Spleen (tissue), 7 donors: ENCODE results near the gene OPRD1.

Experiments used
- POLR2A ChIP-seq, 3 donors: fragments of 450-650 bp; IDR thresholded peaks; one replicate each; pipeline ENCODE4 v1.5.1; 2017; ENCODE audit warnings: antibody characterized with exemption in 3 of 3, mild to moderate bottlenecking in 1 of 3
- POLR2AphosphoS5 ChIP-seq, 3 donors: sonication (generic); formaldehyde crosslinking; IDR thresholded peaks; one replicate each; pipeline ENCODE4 v1.5.1; 2017; ENCODE audit warnings: antibody characterized with exemption in 3 of 3
- TF ChIP-seq, protein P1 (sequence below), 11 experiments: fragments of 200-600 bp in 7 of 11; fragments of 450-650 bp in 4 of 11; sonication (generic) in 4 of 11; IDR thresholded peaks in 8 of 11; conservative IDR thresholded peaks in 3 of 11; 1 replicate in 7 of 11; 2 replicates in 4 of 11; pipeline versions ENCODE4 v1.4.0 to v1.8.0; 2016 to 2021; ENCODE audit warnings: antibody characterized with exemption in 11 of 11, inconsistent platforms in 4 of 11, mild to moderate bottlenecking in 1 of 11
- donor health status: DM: no; HTN: no; CAD: no; lungs with moderate emphysema.
- donor health status: DM: no; HTN: no; CAD: no.
- donor health status: DM: no; HTN: no; CAD: no.

DNA sequence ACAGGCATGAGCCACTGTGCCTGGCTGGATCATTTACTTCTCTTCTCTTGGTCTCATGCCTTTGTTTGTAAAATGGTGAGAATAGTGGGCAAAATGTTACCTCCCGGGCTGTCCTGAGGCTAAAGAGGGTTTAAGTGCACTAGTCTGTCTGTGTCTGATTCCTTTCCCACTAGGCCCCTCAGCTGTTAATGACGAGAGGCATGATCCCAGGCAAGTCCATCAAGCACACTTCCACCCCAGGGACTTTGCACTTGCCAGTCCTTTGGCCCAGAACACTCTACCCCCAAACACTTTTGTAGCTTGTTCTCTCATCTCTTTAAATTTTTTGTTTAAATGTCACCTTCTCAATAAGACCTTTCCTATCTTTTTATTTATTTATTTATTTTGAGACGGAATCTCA is 88.6 kb downstream of the OPRD1 start:
- TF ChIP-seq, protein P1, sequence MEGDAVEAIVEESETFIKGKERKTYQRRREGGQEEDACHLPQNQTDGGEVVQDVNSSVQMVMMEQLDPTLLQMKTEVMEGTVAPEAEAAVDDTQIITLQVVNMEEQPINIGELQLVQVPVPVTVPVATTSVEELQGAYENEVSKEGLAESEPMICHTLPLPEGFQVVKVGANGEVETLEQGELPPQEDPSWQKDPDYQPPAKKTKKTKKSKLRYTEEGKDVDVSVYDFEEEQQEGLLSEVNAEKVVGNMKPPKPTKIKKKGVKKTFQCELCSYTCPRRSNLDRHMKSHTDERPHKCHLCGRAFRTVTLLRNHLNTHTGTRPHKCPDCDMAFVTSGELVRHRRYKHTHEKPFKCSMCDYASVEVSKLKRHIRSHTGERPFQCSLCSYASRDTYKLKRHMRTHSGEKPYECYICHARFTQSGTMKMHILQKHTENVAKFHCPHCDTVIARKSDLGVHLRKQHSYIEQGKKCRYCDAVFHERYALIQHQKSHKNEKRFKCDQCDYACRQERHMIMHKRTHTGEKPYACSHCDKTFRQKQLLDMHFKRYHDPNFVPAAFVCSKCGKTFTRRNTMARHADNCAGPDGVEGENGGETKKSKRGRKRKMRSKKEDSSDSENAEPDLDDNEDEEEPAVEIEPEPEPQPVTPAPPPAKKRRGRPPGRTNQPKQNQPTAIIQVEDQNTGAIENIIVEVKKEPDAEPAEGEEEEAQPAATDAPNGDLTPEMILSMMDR (IDR thresholded peaks at IDR 0.05 in 8 of 11, conservative IDR thresholded peaks at IDR 0.05 in 3 of 11), result no peak
- no peak for TF ChIP-seq POLR2A (IDR thresholded peaks at IDR 0.05)
- no peak for TF ChIP-seq POLR2AphosphoS5 (IDR thresholded peaks at IDR 0.05)
